HG03135 (cell line): ENCODE results near the gene H2AZ2.
"Not testable (repeated sequence)": the region's sequence is repeated elsewhere in the genome, so short reads cannot be mapped to it uniquely, and the experiment has no call there.

ENCODE experiments used
- ATAC-seq: cut with Tn5 transposase; IDR thresholded peaks from one replicate; pipeline ENCODE4 v1.9.1; 2021; ENCODE audit warnings: mild to moderate bottlenecking, moderate library complexity; ENCODE audit not compliant: unreplicated experiment

H2AZ2 gene

GRCh38 chr7:44871918-44872317, 24.0 kb upstream of the H2AZ2 start:
- ATAC-seq: not testable (repeated sequence)

GRCh38 chr7:44870780-44871179, 22.9 kb upstream of the H2AZ2 start:
- not testable (repeated sequence) for ATAC-seq

- ATAC-seq: not testable (repeated sequence)
These were observed 22.4 kb upstream of the H2AZ2 start for GRCh38 chr7:44870336-44870735.

GRCh38 chr7:44867073-44867995, 19.4 kb upstream of the H2AZ2 start:
- ATAC-seq: no peak

GRCh38 chr7:44861949-44862348, 14.1 kb upstream of the H2AZ2 start:
- ATAC-seq: not testable (repeated sequence)

- ATAC-seq: no peak
These were observed 10.3 kb upstream of the H2AZ2 start for GRCh38 chr7:44858161-44858560.

GRCh38 chr7:44854644-44855364, 6.9 kb upstream of the H2AZ2 start:
- no peak for ATAC-seq

GRCh38 chr7:44853391-44853790, 5.5 kb upstream of the H2AZ2 start:
- no peak for ATAC-seq

GRCh38 chr7:44852590-44852989, 4.7 kb upstream of the H2AZ2 start:
- no peak for ATAC-seq

GRCh38 chr7:44849885-44850544, 2.1 kb upstream of the H2AZ2 start:
- ATAC-seq: no peak

GRCh38 chr7:44849259-44849884, 1.5 kb upstream of the H2AZ2 start:
- no peak for ATAC-seq

GRCh38 chr7:44847509-44847919, 373 bp downstream of the H2AZ2 start:
- ATAC-seq: peak; percentile 62

- no peak for ATAC-seq
These were observed 925 bp downstream of the H2AZ2 start for GRCh38 chr7:44846816-44847508.

- not testable (repeated sequence) for ATAC-seq
These were observed 1.5 kb downstream of the H2AZ2 start for GRCh38 chr7:44846390-44846789.

- no peak for ATAC-seq
These were observed 2.4 kb downstream of the H2AZ2 start for GRCh38 chr7:44845451-44845850.

GRCh38 chr7:44843440-44843839, 4.4 kb downstream of the H2AZ2 start:
- ATAC-seq: not testable (repeated sequence)

- not testable (repeated sequence) for ATAC-seq
These were observed 5.2 kb downstream of the H2AZ2 start for GRCh38 chr7:44842675-44843074.

- no peak for ATAC-seq
These were observed 9.1 kb downstream of the H2AZ2 start for GRCh38 chr7:44838751-44839150.

- no peak for ATAC-seq
These were observed 20.3 kb downstream of the H2AZ2 start for GRCh38 chr7:44827567-44827966.

GRCh38 chr7:44824894-44825526, 22.9 kb downstream of the H2AZ2 start:
- no peak for ATAC-seq
